KOPT-K1 (cell line): ENCODE results near the gene VMP1.

Experiments
- H3K27ac ChIP-seq: fragments of 200-600 bp; sonication (generic); 2 replicates; pipeline ENCODE4 v1.5.1; 2016; ENCODE audit warnings: antibody characterized with exemption, mild to moderate bottlenecking, low read depth, low read length; ENCODE audit not compliant: poor library complexity, severe bottlenecking
- H3K36me3 ChIP-seq: fragments of 200-600 bp; sonication (generic); 2 replicates; pipeline ENCODE4 v1.5.1; 2017; ENCODE audit warnings: antibody characterized with exemption, mild to moderate bottlenecking, low read length, moderate library complexity; ENCODE audit not compliant: insufficient read depth
- H3K9me3 ChIP-seq: fragments of 200-600 bp; sonication (generic); 2 replicates; pipeline ENCODE4 v1.5.1; 2017; ENCODE audit warnings: antibody characterized with exemption, low read length, mild to moderate bottlenecking; ENCODE audit not compliant: insufficient read depth, poor library complexity, severe bottlenecking

Gene VMP1

DNA sequence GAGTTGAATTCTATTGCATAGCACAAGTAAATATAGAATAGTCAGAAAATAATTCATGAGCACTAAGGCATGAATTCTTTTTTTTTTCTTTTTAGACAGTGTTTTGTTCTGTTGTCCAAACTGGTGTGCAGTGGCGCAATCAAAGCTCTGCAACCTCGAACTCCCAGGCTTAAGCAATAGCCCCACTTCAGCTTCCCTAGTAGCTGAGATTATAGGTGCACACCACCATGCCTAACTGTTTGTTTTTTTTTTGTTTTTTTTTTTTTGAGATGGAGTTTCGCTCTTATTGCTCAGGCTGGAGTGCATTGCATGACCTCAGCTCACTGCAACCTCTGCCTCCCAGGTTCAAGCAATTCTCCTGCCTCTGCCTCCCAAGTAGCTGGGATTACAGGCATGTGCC, 168.7 kb downstream of the VMP1 start:
- Histone ChIP-seq H3K9me3 (no peaks in the 10 kb centered on the region), H3K27ac (no peak overlapping the region), H3K36me3 (peaks cover 83% of the 10 kb centered on the region)

DNA sequence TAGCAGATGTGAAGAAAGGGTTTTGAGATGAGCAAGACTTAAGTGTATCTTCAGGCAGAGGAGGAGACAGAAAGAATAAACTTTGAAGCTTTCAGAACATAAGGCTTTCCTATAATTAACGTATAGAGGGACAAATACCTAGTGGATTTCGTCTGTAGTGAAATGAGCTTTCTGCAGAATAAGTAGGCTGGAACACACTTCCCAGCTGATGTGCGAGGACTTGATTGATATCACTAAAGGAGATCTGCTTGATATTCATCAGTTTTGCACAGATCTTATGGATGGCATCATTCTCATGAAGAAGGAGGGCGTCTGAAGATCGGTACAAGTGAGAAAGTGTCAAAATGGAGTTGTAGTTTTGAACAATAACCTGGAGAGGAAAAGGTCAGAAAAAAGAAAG, 170.5 kb downstream of the VMP1 start:
- H3K36me3 ChIP-seq, result peaks cover 86% of the 10 kb centered on the region
- no peak overlapping the region for H3K27ac ChIP-seq
- H3K9me3 ChIP-seq, result no peaks in the 10 kb centered on the region

DNA sequence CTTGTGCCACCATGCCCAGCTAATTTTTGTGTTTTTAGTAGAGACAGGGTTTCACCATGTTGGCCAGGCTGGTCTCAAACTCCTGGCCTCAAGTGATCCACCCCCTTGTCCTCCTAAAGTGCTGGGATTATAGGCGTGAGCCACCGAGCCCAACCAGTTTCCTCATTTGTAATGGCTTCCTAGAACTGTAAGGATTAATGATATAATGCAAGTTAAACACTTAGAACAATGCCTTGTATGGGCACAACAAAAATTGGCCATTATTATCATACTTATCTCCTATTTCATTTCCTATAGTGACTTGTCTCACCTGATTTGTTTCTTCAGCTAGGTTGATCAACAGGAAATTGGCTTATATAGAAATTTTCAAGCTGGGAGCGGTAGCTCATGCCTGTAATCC, 171.2 kb downstream of the VMP1 start:
- no peak overlapping the region for H3K27ac ChIP-seq
- no peaks in the 10 kb centered on the region for H3K9me3 ChIP-seq
- H3K36me3 ChIP-seq, result peaks cover 85% of the 10 kb centered on the region

DNA sequence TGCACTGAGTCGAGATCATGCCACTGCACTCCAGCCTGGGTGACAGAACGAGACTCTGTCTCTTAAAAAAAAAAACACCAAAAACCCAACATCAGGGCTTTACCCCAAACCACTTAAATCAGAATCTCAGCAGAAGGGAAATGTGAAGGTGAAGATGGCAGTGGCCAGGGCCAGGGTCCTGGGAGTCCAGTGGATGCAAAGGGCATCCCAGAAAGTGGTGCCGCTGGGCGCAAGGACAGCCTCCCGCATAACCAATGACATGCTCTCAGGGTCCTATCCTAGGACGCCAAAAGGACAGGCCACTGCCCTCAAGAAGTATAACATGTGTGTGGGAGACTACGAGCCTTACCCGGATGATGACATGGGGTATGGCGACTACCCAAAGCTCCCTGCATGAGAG, 177.4 kb downstream of the VMP1 start:
- Histone ChIP-seq H3K9me3 (no peaks in the 10 kb centered on the region), H3K27ac (no peak overlapping the region), H3K36me3 (peaks cover 78% of the 10 kb centered on the region)

DNA sequence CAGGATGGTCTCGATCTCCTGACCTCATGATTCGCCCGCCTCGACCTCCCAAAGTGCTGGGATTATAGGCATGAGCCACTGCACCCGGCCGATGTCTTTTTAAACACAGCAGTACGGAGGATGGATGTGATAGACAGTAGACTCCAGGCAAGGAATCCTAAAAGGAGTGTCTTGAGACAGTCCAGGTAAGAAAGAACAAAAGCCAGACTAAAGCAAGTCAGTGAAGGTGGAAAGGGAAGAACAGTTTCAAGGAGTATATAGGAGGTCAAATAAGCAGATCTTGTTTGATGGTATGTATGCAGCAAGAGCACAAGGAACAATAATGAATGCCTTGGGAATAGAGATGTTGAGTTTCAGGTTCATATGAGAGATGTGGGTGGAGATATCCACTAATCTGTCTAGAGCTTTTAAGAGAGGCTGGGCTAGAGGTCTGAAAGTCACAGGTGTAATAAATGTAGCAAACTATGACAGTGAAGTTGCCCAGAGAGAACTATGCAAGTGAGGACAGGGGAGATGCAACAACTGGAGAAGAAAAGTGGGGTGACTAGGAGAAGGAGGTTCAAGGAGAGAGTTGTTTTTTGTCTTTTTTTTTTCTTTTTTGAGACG, 180.8 kb downstream of the VMP1 start:
- Histone ChIP-seq H3K9me3 (no peaks in the 10 kb centered on the region), H3K27ac (no peak overlapping the region), H3K36me3 (peaks cover 59% of the 10 kb centered on the region)

DNA sequence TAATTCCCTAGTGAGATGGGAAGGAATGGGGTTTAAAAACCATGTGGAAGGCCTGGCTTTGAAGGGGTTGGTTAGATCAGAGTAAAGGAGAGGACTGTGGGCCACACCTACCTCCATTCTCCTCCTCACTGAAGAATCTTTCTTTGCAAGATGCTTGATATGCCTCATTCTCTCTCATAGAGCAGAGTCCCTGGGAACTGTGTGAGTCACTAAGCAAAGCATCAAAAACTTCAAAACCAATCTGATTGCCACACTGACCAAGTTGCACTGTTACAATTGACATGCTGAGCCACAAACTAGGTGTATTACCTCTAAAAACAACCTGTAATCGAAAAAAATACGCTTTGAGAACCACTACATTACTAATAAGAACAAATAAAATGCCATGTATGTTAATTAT, 183.3 kb downstream of the VMP1 start:
- Histone ChIP-seq H3K27ac (no peak overlapping the region), H3K36me3 (peaks cover 38% of the 10 kb centered on the region), H3K9me3 (no peaks in the 10 kb centered on the region)
